C1 segment of cervical spinal cord (tissue), 14 donors: Measurements from ENCODE around the gene ANXA6.
"Not testable (repeated sequence)": the region's sequence is repeated elsewhere in the genome, so short reads cannot be mapped to it uniquely, and the experiment has no call there.

ENCODE experiments used
- DNase-seq, 14 donors: peaks; one replicate each; lab custom pipeline; 2025; lab: John Stamatoyannopoulos, UW

The ANXA6 gene

DNA sequence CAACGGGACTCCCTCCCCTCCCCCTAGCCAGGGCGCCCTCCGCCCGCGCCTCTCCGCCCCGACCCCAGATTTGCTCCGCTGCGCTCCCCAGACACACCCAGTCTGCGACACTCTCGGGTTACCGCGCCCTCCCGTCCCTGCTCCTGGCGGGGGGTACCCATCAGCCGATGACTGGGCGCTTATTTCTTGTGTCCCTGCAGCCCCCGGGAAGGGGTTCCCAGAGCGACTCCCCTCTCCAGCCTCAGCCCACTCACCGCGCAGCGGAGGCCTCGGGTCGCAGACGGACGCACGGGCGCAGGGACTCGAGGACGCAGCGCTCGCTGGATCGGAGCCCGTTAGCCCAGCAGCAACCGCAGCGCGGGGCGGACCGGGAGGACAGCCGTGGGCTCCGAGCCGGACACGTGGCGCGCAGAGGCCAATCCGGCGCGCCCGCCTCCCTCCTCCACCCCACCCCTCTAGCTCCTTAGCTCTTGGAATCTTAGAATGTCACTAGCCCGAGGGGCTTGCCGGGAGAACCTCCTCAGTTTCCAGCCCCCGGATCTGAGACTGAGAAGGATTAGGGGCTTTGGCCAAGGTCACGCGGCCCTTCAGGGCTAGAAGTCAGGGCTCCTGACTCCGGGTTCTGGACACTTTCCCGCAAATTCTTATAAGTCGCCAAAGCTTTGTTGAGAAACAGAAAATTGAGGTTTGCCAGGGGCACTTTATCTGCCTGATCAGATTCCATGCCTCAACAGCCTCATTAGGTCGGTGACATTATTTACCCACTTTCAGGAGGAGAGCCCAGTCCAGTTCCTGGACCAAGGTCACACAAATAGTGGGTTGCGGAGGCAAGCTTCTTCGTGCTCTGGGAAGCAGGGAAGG, at the start of gene ANXA6:
TSS of gene ANXA6 (minus strand) at position 354 of the 861 bp plus-strand sequence. CDS start 9,878 bp downstream, outside the sequence.
- DNase-seq = peak in 12 of 14 donors; percentile 20 to 89 (median 65)

DNA sequence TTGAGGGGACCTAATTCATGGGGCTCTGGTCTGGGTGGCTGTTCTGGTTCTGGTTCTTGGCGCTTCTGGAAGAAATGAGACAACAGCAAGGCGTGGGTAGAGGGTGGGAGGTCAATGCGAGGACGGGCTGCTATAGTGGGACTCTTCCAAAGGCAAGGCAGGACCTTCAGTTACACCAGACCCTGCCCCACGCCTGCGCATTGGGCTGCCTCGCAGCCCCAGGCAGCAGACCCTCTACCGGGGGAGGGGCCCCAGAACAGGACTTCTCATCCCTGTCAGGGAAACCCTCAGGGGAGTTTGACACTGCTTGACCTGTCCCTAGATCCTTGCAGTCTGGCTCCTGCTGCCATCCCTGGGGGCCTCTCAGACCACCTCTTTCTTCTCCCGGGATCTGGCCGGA, 47.8 kb upstream of the ANXA6 start:
- DNase-seq = no peak

DNA sequence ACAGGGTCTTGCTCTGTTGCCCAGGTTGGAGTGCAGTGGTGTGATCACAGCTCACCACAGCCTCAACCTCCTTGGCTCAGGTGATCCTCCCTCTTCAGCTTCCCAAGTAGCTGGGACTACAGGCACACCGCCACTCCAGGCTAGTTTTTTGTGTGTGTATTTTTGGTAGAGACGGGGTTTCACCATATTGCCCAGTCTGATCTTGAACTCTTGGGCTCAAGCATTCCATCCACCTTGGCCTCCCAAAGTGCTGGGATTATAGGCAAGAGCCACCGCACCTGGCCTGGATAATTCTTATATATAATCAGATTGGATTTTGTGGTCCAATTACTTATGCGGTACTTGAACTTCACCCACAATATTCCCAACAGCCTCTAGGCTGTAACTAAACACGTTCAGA, 46.5 kb upstream of the ANXA6 start:
- DNase-seq = no peak

DNA sequence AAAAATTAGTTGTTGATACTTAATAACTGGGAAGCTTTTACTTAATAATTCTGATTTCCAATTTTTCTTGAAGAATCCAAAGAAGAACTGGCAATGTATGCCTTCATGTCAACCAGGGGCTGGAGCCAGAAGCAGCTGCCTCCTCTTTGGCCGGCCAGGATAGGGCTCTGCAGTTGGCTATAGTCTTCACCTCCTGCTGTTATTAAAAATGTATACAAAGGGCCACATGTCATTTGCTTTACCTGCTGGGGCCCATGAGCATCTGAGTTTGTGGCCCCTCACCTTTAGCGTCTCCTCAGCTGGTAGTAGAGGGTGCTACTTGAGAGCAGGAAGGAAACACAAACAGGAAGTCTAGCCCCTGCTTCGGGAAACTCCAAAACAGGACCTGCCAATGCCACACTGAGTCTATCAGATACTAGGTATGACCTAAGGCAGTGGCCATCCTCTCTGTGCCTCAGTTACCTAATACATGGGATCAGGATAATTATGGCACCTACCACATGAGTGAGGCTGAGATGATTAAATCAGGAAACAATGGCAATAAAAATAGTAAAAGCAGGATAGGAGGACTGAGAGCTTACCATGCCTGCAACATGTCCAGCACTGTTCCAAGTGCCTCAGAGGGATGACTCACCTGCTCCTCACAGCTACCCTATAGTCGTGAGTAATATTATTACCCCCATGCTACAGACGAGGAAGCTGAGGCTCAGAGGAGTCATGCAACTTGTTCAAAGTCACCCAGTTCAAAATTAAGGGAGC, 45.0 kb upstream of the ANXA6 start:
- DNase-seq = no peak

DNA sequence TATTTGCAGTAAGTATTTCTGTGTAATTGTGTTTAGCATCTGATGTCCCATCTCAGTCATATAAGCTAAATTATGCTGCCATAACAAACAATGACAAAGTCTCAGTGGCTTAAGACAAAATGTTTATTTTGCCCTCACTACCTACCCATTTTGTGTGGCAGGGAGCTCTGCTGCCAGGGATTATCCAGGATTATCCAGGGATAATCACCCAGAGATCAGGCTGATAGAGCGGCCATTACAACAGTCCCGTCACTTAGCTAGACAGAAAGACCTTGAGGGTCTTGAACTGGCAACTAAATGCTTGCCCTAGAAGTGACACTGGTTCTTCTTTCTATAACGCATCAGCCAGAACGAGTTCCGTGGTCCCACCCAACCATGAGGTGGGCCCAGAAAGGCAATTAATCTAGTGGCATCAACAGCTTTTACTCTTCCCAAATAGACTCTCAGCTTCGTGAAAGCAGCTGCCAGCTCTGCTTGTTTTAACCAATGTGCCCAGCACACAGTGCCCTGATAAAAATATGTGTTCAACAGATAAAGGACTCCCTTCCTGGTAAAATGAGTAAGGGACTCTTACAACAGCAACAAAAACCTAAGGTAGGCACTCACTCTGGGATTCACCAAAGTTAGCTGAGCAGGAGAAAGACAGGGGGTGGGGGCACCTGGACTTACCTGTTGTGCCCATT, 43.5 kb upstream of the ANXA6 start:
- no peak for DNase-seq

DNA sequence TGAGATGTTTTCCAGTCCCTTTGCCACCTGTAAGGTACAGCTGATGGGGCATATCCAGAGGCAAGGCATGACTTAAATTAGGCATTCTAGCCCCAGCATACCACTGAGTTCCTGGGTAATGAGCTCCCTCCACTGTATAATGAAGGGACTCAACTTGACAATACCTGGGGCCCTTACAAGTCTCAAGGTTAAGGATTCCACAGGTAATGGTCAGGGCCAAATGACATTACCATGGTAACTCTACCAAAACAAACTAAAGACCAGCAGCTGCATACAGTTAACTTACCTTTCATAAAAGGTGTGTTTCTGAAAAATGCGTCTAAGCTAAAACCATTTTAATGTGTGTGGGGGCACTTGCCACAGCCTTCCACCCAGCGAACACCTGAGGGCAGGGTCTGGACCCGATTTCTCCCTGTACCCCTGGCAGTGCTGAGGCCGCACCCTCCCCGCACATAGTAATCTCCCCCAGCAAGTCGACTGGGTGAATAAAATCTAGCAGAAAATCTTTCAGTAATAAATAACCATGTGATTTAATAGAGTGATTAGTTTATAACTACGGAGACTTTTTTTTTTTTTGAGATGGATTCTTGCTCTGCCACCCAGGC, 42.1 kb upstream of the ANXA6 start:
- no peak for DNase-seq

DNA sequence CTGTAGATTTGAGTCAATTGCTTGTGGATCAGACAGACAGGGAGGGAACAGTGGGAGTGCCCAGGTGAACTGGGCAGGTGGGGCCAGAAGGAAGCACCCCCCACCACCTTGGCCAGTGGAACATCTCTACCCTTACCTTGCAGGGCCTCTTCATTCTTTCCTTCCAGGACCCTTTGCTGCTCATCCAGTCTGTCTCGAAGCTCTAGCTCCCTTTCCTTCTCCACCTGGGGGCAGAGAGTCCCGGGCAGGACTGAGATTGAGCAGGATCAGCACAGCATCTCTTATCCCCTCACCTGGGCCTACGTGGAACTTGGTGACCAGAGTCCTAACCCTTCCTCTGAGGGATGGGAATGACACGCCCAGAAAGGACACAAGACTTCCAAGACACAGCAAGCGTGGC, 41.3 kb upstream of the ANXA6 start:
- DNase-seq = no peak

DNA sequence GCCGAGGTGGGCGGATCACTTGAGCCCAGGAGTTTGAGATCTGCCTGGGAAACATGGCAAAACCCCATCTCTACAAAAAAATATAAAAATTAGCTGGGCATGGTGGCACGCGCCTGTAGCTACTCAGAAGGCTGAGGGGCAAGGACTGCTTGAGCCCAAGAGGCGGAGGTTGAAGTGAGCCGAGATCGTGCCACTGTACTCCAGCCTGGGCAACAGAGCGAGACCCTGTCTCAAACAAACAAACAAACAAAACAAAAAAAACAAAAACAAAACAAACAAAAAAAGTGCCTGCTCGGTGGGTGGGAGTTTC, 39.7 kb upstream of the ANXA6 start:
- DNase-seq = not testable (repeated sequence)

DNA sequence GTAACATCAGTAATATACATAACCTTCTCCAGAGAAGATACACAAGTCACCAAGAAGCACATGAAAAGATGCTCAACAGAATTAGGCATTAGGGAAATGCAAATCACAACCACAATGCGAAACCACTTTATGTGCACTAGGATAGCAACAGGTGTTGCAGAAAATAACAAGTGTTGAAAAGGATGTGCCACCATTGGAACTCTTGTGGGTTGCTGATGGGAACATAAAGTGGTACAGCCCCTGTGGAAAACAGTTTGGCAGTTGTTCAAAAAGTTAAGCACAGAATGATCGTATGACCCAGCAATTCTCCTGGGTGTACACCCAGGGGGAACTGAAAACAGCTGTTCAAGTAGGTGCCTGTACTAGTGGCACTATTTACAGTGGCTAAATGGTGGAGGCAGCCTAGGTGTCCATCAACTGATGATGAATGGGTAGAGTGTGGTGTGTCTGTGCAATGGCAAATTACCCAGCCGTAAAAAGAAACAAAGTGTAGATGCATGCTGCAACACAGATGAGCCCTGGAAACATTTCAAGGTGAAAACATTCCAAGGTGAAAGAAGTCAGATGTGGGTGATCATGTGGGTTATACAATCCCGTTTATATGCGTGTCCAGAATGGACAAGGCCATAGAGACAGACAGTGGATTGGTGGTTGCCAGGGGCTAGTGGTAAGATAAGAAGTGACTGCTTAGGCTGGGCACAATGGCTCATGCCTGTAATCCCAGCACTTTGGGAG, 39.1 kb upstream of the ANXA6 start:
- no peak for DNase-seq

DNA sequence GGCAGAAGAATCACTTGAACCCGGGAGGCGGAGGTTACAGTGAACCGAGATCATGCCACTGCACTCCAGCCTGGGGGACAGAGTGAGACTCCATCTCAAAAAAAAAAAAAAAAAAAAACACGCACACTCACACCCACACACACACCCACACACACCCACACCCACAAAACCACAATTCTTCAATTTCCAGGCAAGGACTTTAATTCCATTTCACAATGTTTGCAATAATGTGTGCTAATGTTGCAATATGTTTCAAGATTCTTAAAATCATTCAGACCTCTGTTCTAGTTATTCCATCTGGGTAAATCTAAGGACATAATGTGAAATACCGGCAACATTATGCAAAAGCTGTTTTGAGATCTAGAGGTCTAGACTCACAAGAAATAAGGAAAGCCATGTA, 38.0 kb upstream of the ANXA6 start:
- no peak for DNase-seq

DNA sequence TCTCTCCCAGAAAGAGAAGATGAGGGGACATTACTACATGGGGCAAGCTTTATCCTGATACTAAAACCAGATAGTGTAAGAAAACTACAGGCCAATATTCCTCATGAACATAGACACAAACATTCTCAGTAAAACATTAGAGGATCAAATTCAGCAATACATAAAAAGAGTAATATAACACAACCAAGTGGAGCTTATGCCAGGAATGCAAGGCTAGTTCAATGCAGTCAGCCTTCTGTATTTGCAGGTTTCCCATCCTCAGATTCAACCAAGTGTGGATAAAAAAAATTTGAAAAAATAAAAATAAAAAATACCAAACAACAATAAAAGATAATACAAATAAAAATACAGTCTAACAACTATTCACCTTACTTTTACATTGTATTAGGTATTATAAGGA, 35.0 kb upstream of the ANXA6 start:
- no peak for DNase-seq

DNA sequence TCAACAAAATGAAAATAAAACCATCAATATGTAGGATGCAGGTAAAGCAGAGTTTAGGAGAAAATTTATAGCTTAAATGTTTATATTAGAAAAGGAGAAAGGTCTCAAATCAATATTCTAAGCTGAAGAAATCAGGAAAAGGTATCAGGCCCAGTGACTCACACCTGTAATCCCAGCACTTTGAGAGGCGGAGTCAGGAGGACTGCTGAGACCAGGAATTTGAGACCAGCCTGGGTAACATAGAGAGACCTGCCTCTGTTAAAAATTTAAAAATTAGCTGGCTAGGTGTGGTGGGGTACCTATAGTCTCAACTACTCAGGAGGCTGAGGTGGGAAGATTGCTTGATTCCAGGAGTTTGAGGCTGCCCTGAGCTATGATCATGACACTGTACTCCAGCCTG, 34.1 kb upstream of the ANXA6 start:
- DNase-seq = no peak

DNA sequence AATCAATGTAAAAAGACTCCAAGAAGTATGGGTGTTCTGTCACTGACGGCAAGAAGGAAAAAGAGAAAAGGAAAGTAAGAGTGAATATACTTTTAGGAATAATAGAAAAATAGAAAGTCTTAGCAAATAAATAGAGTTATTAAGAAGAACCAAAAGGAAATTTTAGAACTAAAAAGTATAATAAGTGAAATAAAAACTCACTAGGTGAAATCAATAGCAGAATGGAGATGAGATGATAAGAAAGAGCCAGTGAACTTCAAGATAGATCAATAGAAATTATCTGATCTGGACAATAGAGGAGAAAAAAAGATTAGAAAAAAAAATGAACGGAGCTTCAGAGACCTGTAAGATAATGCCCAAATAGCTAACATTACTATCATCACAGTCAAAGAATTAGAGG, 31.6 kb upstream of the ANXA6 start:
- no peak for DNase-seq

DNA sequence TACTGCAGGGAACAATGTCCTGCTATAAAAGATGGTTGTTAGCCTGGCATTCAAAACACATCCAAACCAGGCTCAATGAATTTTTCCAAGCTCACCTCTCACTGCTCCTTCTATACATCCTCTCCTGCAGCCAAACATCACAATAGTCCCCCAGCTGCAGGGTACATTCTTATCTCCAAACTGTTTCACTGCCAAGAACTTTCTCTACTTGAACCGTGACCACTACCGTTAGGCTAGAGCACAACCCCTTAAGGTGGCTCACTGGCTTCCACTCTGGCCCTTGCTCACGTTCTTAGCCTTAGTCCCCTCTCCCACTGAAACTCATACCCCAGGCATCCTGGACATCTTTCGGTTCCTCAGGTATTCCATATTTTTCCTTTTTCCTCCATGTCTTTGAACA, 29.0 kb upstream of the ANXA6 start:
- DNase-seq = no peak

DNA sequence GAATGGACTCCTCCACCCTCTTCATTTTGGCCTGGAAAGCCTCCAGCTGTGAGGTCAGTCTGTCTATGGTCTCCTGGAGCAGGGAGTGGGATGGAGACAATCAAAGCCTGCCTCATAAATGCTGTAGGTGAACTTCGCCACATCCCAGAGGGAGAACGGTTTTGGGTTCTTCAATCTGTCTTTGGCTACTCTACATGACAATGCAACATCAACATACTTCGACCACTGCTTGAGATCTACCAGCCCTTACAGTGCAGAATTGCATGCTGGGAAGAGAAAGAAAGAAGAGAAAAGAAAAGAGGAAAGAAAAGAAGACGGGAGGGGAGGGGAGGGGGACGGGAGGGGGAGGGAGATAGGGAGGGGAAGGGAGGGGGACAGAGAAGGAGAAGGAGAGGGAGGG, 28.5 kb upstream of the ANXA6 start:
- no peak for DNase-seq

DNA sequence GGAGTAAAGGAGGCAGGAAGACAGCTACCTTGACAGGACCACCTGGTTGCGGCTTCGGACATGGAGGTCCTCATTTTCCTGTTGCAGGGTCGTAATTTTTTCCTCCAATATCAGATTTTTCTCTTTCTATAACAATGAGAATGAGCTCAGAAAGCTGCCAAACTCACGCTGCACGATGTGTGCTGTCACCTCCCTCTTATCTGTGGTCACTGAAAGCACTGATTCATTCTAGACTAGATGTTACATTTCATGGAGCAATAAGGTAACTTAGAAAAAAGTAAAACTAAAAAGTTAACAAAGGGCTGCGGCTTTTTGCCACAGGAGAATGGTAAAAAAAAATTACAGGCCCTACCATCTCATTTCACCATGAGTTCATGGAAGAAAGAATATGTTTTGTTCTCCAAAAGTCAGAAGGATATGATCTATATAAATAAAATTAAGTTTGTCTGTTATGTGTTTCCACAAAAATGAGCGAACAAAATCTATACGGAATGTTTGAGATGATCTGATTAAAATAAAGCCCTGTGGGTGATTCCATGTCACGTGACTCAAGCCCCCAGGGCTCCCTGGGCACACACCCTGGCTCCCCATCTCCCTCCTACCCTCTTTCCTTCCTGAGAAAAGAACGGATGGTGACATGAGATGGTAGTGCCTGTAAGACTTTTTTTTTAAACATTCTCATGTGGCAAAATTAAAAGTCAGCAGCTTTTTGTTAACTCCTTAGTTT, 26.9 kb upstream of the ANXA6 start:
- DNase-seq = no peak

DNA sequence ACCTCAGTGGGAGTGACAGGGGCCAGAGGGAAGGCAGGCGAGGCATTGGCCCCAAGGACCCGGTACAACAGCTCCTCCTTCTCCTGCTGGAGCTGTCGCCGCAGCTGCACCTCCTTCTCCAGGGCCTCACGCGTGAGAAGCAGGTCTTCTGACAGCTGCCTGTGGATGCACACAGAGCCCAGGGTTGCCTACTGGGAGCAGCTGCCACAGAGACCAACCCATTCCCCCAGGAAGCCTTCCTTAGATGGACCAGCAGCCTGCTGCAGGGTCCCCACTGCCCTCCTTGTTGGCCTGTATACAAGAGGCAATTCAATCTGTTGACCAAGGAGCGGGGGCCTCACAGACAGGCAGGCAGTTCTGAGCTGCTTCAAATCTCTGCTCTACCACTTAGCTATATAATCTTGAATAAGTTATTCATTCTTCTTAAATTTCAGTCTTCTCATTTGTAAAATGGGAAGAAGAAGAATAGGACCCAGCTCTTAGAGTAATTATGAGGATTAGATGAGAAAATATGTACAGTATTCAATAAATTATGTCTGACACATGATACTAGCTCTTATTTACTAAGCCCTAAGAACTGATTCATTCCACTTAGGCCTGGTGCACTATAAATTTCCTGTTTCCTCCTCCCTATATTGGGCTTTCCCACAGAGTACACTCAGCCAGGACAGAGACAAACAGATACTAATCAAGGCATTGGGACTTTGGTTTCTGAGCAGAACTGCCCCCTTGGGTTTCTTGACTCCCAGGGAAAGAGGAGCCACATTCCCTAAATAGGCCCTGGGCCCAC, 26.1 kb upstream of the ANXA6 start:
- DNase-seq = no peak

DNA sequence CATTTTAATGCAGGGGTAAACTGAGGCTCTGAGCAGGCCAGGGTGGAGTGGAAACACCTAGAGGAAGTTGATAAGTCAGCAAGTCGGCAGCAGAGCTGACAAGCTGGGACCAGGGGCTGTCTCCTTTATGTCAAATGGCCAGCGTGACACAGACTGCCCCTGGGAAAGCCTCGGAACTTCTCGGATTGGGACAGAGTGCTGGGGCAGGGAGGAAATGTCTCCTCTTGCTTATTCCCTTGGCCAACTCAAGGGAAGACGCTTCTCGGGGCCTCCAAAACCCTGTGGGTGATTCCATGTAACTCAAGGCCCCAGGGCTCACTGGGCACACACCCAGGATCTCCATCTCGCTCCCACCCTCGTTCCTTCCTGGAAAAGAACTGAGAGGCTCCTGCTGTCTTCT, 25.4 kb upstream of the ANXA6 start:
- DNase-seq = no peak

DNA sequence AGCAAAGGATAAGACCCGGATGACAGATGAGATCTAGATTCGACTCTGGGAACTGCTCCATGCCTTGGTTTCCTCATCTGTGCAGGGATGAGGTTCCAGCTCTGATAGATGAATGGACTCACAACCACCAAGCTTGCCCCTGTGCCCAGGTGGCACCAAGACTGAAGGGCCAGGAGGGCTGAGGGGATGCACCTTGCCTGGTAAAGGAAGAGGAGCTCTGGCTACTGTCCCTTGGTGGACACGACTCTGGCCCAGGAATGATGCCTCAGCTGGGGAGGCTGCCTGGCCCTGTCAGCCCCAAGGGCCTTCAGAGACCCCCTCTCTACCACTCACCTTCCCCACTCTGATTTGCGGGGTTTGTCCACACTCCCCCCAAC, 24.9 kb upstream of the ANXA6 start:
- no peak for DNase-seq
